Chondrocyte (in vitro differentiated cells): ENCODE data around the gene STRN. TPM values are rescaled to one million over a fixed set of nuclear protein-coding genes. Genes with fewer than 3 reads are reported as not detected.

Experiments
- DNase-seq: peaks from one replicate; pipeline ENCODE4 v3.0.0; 2021; ENCODE audit warnings: mixed read lengths, low spot score
- H3K27ac Mint-ChIP-seq: one replicate; pipeline ENCODE4 v1.8.0; 2021; ENCODE audit warnings: mild to moderate bottlenecking, moderate library complexity, mixed read lengths; ENCODE audit not compliant: unreplicated experiment
- H3K27me3 Mint-ChIP-seq: 2 replicates; pipeline ENCODE4 v1.8.0; 2021; ENCODE audit warnings: low read depth, mixed read lengths
- H3K36me3 Mint-ChIP-seq: 2 replicates; pipeline ENCODE4 v1.8.0; 2021; ENCODE audit warnings: low read depth, mixed read lengths
- H3K4me1 Mint-ChIP-seq: 2 replicates; pipeline ENCODE4 v1.8.0; 2021; ENCODE audit warnings: low read depth, mild to moderate bottlenecking, mixed read lengths
- H3K4me3 Mint-ChIP-seq: one replicate; pipeline ENCODE4 v1.8.0; 2021; ENCODE audit warnings: mild to moderate bottlenecking, moderate library complexity, mixed read lengths; ENCODE audit not compliant: unreplicated experiment
- H3K9me3 Mint-ChIP-seq: 2 replicates; pipeline ENCODE4 v1.8.0; 2021; ENCODE audit warnings: low read depth, mixed read lengths
- total RNA-seq: library from RNA; stranded (reverse); gene quantifications from 3 replicates; pipeline ENCODE4 v1.2.1, GENCODE V29; 2021
- TF ChIP-seq, protein P1 (sequence below): fragments of 200-600 bp; sonication (generic); IDR thresholded peaks from 2 replicates; pipeline ENCODE4 v1.5.0; 2021; ENCODE audit warnings: antibody characterized with exemption, mild to moderate bottlenecking, moderate library complexity

The STRN gene
- total RNA-seq, 1 donor from 2014 or later = 27.5 TPM

- no peak for DNase-seq
- no peak overlapping the region for H3K27ac Mint-ChIP-seq
- TF ChIP-seq, protein P1, sequence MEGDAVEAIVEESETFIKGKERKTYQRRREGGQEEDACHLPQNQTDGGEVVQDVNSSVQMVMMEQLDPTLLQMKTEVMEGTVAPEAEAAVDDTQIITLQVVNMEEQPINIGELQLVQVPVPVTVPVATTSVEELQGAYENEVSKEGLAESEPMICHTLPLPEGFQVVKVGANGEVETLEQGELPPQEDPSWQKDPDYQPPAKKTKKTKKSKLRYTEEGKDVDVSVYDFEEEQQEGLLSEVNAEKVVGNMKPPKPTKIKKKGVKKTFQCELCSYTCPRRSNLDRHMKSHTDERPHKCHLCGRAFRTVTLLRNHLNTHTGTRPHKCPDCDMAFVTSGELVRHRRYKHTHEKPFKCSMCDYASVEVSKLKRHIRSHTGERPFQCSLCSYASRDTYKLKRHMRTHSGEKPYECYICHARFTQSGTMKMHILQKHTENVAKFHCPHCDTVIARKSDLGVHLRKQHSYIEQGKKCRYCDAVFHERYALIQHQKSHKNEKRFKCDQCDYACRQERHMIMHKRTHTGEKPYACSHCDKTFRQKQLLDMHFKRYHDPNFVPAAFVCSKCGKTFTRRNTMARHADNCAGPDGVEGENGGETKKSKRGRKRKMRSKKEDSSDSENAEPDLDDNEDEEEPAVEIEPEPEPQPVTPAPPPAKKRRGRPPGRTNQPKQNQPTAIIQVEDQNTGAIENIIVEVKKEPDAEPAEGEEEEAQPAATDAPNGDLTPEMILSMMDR = no peak
Measured at GRCh38 chr2:36805635-36806224, 160.6 kb downstream of the STRN start.

GRCh38 chr2:36802952-36803351 is 163.4 kb downstream of the STRN start:
- Mint-ChIP-seq H3K4me3 (no peak overlapping the region), H3K27me3 (no peaks in the 10 kb centered on the region), H3K27ac (no peak overlapping the region), H3K4me1 (no peaks in the 10 kb centered on the region), H3K9me3 (peaks cover 3% of the 10 kb centered on the region), H3K36me3 (no peaks in the 10 kb centered on the region)
- no peak for DNase-seq
- TF ChIP-seq, protein P1 = no peak

More at GRCh38 chr2:36805635-36806224, 160.6 kb downstream of the STRN start:
- H3K36me3 Mint-ChIP-seq = no peaks in the 10 kb centered on the region
- peaks cover 3% of the 10 kb centered on the region for H3K9me3 Mint-ChIP-seq
- no peaks in the 10 kb centered on the region for H3K4me1 Mint-ChIP-seq
- no peaks in the 10 kb centered on the region for H3K27me3 Mint-ChIP-seq
- no peak overlapping the region for H3K4me3 Mint-ChIP-seq

DNA sequence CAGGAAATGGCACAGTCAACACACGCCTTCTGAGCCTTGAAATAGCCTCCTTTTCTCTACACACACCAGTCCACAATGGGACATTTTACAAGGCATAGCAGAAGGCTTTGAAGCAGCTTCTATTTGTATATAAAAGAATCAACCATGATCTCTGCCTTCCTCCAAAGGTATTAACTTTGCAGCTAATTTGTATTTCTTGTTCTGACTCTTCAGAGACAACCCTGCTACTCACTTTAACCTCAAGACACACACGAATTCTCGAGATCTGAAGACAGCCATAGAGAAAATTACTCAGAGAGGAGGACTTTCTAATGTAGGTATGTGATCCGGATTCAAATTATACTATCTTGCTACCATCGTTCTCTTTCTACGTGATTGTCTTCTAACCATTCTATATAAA is 165.2 kb downstream of the STRN start:
- DNase-seq = no peak
- TF ChIP-seq, protein P1 = no peak
- H3K27me3 Mint-ChIP-seq = no peaks in the 10 kb centered on the region
- H3K9me3 Mint-ChIP-seq = no peaks in the 10 kb centered on the region
- no peaks in the 10 kb centered on the region for H3K36me3 Mint-ChIP-seq
- H3K4me1 Mint-ChIP-seq = no peaks in the 10 kb centered on the region
- no peak overlapping the region for H3K4me3 Mint-ChIP-seq
- H3K27ac Mint-ChIP-seq = no peak overlapping the region

DNA sequence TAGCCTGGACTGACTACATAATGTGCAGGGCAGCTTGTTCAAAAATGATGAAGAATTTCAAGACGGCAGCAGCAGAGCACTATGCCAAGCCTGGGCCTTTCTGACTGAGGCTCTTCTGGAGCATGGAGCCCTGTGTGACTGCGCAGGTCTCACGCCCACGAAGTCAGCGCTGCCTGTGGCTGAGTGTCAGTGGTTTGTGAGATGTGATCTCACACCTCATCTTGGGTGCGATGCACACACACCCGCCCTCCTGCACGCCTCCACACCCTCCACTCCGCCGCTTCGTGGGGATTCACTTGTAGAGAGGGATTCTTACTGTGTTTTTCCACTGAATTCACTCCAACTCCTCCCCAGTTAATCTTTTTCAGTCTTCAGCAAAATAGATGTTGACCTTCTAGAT is 166.0 kb downstream of the STRN start:
- Mint-ChIP-seq H3K9me3 (no peaks in the 10 kb centered on the region), H3K27me3 (no peaks in the 10 kb centered on the region)

GRCh38 chr2:36798724-36799123 is 167.6 kb downstream of the STRN start:
- H3K27me3 Mint-ChIP-seq = no peaks in the 10 kb centered on the region
- H3K4me1 Mint-ChIP-seq = peaks cover 6% of the 10 kb centered on the region
- H3K27ac Mint-ChIP-seq = no peak overlapping the region
- no peak for DNase-seq
- no peak overlapping the region for H3K4me3 Mint-ChIP-seq
- no peaks in the 10 kb centered on the region for H3K36me3 Mint-ChIP-seq
- H3K9me3 Mint-ChIP-seq = no peaks in the 10 kb centered on the region
- TF ChIP-seq, protein P1 = no peak

More for the DNA sequence above, 166.0 kb downstream of the STRN start:
- Mint-ChIP-seq H3K4me3 (no peak overlapping the region), H3K4me1 (peaks cover 6% of the 10 kb centered on the region), H3K36me3 (no peaks in the 10 kb centered on the region), H3K27ac (no peak overlapping the region)
- TF ChIP-seq, protein P1 = no peak
- no peak for DNase-seq
